A673 (cell line): Measurements from ENCODE around the gene CHD2.

Experiments used
- CTCF ChIP-seq: fragments of 300-800, 200-600 bp; sonication (generic); conservative IDR thresholded peaks from 2 replicates; pipeline ENCODE4 v1.5.1; 2017; ENCODE audit warnings: low read depth, mild to moderate bottlenecking, antibody characterized with exemption, low read length, moderate library complexity, mixed read lengths
- EZH2 ChIP-seq: fragments of 200-600 bp; sonication (generic); IDR thresholded peaks from 2 replicates; pipeline ENCODE4 v1.6.1; 2017; ENCODE audit warnings: borderline replicate concordance, low read depth, mild to moderate bottlenecking, mixed read lengths, antibody characterized with exemption, low read length; ENCODE audit not compliant: poor library complexity, severe bottlenecking

- TF ChIP-seq CTCF, result no peak
- no peak for TF ChIP-seq EZH2
Observed at GRCh38 chr15:92903966-92904721, 4.0 kb downstream of the CHD2 start.
